ENCODE results near the gene DCTN4.

DNA sequence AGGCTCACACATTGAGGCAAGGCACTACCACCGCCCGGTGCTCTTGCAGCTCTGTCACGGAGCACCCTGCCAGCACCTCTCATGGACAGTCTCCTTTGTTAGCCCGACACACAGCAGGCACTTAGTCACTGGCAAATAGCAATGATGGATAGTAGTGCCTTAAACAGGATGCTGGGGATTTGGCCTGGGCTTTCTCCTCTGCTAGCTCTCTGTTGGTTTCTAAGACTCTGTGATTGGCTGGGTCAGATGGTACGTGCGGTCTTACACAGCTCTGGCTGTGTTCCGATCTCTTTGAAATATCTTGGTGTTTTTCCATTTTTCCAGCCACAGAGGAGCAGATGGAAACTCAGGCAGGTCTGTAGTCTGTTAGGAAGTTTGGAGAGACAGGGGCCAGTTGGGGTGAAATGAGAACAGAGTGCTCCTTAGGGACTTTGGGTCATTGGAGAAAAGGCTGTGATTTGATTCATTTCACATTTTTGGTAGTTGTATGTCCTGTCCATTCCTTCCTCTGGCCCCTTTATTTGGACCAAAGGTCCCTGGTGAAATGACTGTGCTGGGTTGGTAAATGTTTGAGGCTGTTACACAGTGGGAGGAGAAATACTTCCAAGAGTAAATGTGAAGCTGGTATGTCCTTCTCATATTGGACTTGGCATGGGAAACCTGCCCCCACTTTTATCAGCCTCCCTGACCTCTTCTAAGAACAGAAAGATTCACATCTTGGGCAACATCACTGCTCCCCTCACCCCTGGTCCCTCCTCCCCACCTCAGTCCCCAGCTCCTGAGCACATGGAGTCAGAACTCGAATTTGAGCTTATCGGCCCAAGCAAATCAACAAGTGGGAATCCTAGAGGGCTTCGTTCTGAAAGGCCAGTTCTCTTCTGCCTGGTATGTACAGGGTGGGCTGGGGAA, 23.1 kb upstream of the DCTN4 start:
- TF ChIP-seq POLR2A (IDR thresholded peaks at IDR 0.05): no peak
- TF ChIP-seq, protein P1, sequence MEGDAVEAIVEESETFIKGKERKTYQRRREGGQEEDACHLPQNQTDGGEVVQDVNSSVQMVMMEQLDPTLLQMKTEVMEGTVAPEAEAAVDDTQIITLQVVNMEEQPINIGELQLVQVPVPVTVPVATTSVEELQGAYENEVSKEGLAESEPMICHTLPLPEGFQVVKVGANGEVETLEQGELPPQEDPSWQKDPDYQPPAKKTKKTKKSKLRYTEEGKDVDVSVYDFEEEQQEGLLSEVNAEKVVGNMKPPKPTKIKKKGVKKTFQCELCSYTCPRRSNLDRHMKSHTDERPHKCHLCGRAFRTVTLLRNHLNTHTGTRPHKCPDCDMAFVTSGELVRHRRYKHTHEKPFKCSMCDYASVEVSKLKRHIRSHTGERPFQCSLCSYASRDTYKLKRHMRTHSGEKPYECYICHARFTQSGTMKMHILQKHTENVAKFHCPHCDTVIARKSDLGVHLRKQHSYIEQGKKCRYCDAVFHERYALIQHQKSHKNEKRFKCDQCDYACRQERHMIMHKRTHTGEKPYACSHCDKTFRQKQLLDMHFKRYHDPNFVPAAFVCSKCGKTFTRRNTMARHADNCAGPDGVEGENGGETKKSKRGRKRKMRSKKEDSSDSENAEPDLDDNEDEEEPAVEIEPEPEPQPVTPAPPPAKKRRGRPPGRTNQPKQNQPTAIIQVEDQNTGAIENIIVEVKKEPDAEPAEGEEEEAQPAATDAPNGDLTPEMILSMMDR (IDR thresholded peaks at IDR 0.05): no peak
